HepG2 (cell line): ENCODE measurements around the gene GRK6.

Experiments used
- ZFP36 ChIP-seq: fragments of 150-350 bp; IDR thresholded peaks from 2 replicates; pipeline ENCODE4 v1.6.1; 2018; ENCODE audit warnings: borderline replicate concordance, low read length, low read depth; ENCODE audit not compliant: partially characterized antibody
- ZNF605 ChIP-seq: sonication (generic); formaldehyde crosslinking; IDR thresholded peaks from 2 replicates; pipeline ENCODE4 v1.8.0; 2022; ENCODE audit warnings: mild to moderate bottlenecking, missing genetic modification reagents

- TF ChIP-seq ZFP36 (no peak), ZNF605 (CRISPR knock-in tag) (no peak)
Measured at GRCh38 chr5:177440990-177441780, 14.7 kb downstream of the GRK6 start.
